H9 (cell line): ENCODE measurements around the gene CACNA2D4. TPM values are rescaled to one million over a fixed set of nuclear protein-coding genes. Genes with fewer than 3 reads are reported as not detected.

Source experiments
- DNase-seq: peaks from one replicate; pipeline ENCODE4 v3.0.0-alpha.2; 2017
- H2AFZ ChIP-seq: one replicate; pipeline ENCODE4 v1.6.1; 2013; ENCODE audit warnings: mild to moderate bottlenecking, low read length, control low read depth, moderate library complexity
- H2AK5ac ChIP-seq: 2 replicates; pipeline ENCODE4 v1.6.1; 2013; ENCODE audit warnings: low read length, control low read depth, mixed read lengths; ENCODE audit not compliant: insufficient read length
- H2BK120ac ChIP-seq: one replicate; pipeline ENCODE4 v1.6.1; 2013; ENCODE audit warnings: low read depth, mild to moderate bottlenecking, low read length, control low read depth, inconsistent platforms; ENCODE audit not compliant: poor library complexity, severe bottlenecking
- H2BK12ac ChIP-seq: 2 replicates; pipeline ENCODE4 v1.6.1; 2013; ENCODE audit warnings: low read length, control low read depth, mixed read lengths, low read depth; ENCODE audit not compliant: insufficient read length
- H2BK15ac ChIP-seq: 2 replicates; pipeline ENCODE4 v1.6.1; 2013; ENCODE audit warnings: low read depth, low read length, control low read depth
- H2BK20ac ChIP-seq: one replicate; pipeline ENCODE4 v1.6.1; 2013; ENCODE audit warnings: low read depth, mild to moderate bottlenecking, low read length, control low read depth, inconsistent platforms; ENCODE audit not compliant: poor library complexity, severe bottlenecking
- H2BK5ac ChIP-seq: 2 replicates; pipeline ENCODE4 v1.6.1; 2013; ENCODE audit warnings: low read length, control low read depth, mixed read lengths; ENCODE audit not compliant: insufficient read length
- H3K14ac ChIP-seq: 2 replicates; pipeline ENCODE4 v1.6.1; 2013; ENCODE audit warnings: low read length, control low read depth; ENCODE audit not compliant: insufficient read depth
- H3K18ac ChIP-seq: 2 replicates; pipeline ENCODE4 v1.6.1; 2013; ENCODE audit warnings: low read depth, mild to moderate bottlenecking, mixed read lengths, low read length, control low read depth; ENCODE audit not compliant: insufficient read length
- H3K23ac ChIP-seq: 2 replicates; pipeline ENCODE4 v1.6.1; 2013; ENCODE audit warnings: low read length, control low read depth, mixed read lengths, low read depth; ENCODE audit not compliant: insufficient read length
- H3K23me2 ChIP-seq: 2 replicates; pipeline ENCODE4 v1.6.1; 2013; ENCODE audit warnings: low read depth, mild to moderate bottlenecking, mixed read lengths, low read length, control low read depth; ENCODE audit not compliant: insufficient read length, poor library complexity, severe bottlenecking
- H3K27ac ChIP-seq: 2 replicates; pipeline ENCODE4 v1.5.1; 2013; ENCODE audit warnings: low read length, control low read depth, mixed read lengths, low read depth; ENCODE audit not compliant: insufficient read length
- H3K27me3 ChIP-seq: 2 replicates; pipeline ENCODE4 v1.6.1; 2013; ENCODE audit warnings: low read length, control low read depth, inconsistent platforms; ENCODE audit not compliant: insufficient read depth
- H3K4ac ChIP-seq: 2 replicates; pipeline ENCODE4 v1.6.1; 2013; ENCODE audit warnings: low read depth, mild to moderate bottlenecking, control low read depth, inconsistent platforms, low read length, moderate library complexity
- H3K4me1 ChIP-seq: 2 replicates; pipeline ENCODE4 v1.6.1; 2013; ENCODE audit warnings: low read length, control low read depth, inconsistent platforms; ENCODE audit not compliant: insufficient read depth
- H3K4me2 ChIP-seq: 2 replicates; pipeline ENCODE4 v1.6.1; 2013; ENCODE audit warnings: low read length, control low read depth, mixed read lengths; ENCODE audit not compliant: insufficient read length, insufficient read depth
- H3K56ac ChIP-seq: 2 replicates; pipeline ENCODE4 v1.6.1; 2013; ENCODE audit warnings: low read depth, mild to moderate bottlenecking, mixed read lengths, low read length, control low read depth; ENCODE audit not compliant: insufficient read length
- H3K79me1 ChIP-seq: 2 replicates; pipeline ENCODE4 v1.6.1; 2013; ENCODE audit warnings: low read depth, mild to moderate bottlenecking, moderate library complexity, low read length, control low read depth, inconsistent platforms; ENCODE audit not compliant: insufficient read depth, poor library complexity, severe bottlenecking
- H3K79me2 ChIP-seq: 2 replicates; pipeline ENCODE4 v1.6.1; 2013; ENCODE audit warnings: low read length, control low read depth, inconsistent platforms; ENCODE audit not compliant: insufficient read depth
- H3K9ac ChIP-seq: 2 replicates; pipeline ENCODE4 v1.6.1; 2013; ENCODE audit warnings: low read length, control low read depth, mixed read lengths; ENCODE audit not compliant: insufficient read length; ENCODE audit errors: extremely low read depth
- H3K9me3 ChIP-seq: one replicate; pipeline ENCODE4 v1.6.1; 2013; ENCODE audit warnings: low read depth, low read length, inconsistent platforms; ENCODE audit not compliant: control insufficient read depth
- H3T11ph ChIP-seq: one replicate; pipeline ENCODE4 v1.6.1; 2013; ENCODE audit warnings: mild to moderate bottlenecking, low read length, control low read depth, inconsistent platforms
- H4K20me1 ChIP-seq: one replicate; pipeline ENCODE4 v1.6.1; 2013; ENCODE audit not compliant: control insufficient read depth, insufficient read length, insufficient read depth
- H4K5ac ChIP-seq: 2 replicates; pipeline ENCODE4 v1.6.1; 2013; ENCODE audit warnings: low read depth, mild to moderate bottlenecking, mixed read lengths, low read length, control low read depth; ENCODE audit not compliant: insufficient read length
- H4K8ac ChIP-seq: replicated peaks from 2 replicates; pipeline ENCODE4 v1.6.1; 2013; ENCODE audit warnings: low read length, control low read depth, mixed read lengths, low read depth; ENCODE audit not compliant: insufficient read length
- H4K91ac ChIP-seq: 2 replicates; pipeline ENCODE4 v1.6.1; 2013; ENCODE audit warnings: low read depth, mild to moderate bottlenecking, moderate library complexity, mixed read lengths, low read length, control low read depth; ENCODE audit not compliant: insufficient read length
- H3K27ac Mint-ChIP-seq, 3 experiments: 2 replicates in 2 of 3; 3 replicates in 1 of 3; pipeline ENCODE4 v1.8.0; 2020 to 2021; ENCODE audit warnings: mixed read lengths in 3 of 3, mild to moderate bottlenecking in 1 of 3, moderate library complexity in 1 of 3
- H3K27me3 Mint-ChIP-seq: 2 replicates; pipeline ENCODE4 v1.8.0; 2021; ENCODE audit warnings: low read depth, mild to moderate bottlenecking, moderate library complexity, mixed read lengths
- H3K36me3 Mint-ChIP-seq, 3 experiments: 2 replicates in 2 of 3; 3 replicates in 1 of 3; pipeline ENCODE4 v1.8.0; 2020 to 2021; ENCODE audit warnings: low read depth in 3 of 3, mixed read lengths in 3 of 3; ENCODE audit not compliant: insufficient read depth in 1 of 3
- H3K4me1 Mint-ChIP-seq, 2 experiments: 2 replicates each; pipeline ENCODE4 v1.8.0; 2020; ENCODE audit warnings: mixed read lengths in 2 of 2
- H3K4me3 Mint-ChIP-seq, 2 experiments: 2 replicates in 1 of 2; 3 replicates in 1 of 2; pipeline ENCODE4 v1.8.0; 2020 to 2021; ENCODE audit warnings: mild to moderate bottlenecking in 2 of 2, mixed read lengths in 2 of 2, moderate library complexity in 1 of 2
- H3K9me3 Mint-ChIP-seq, 2 experiments: 2 replicates in 1 of 2; 3 replicates in 1 of 2; pipeline ENCODE4 v1.8.0; 2020; ENCODE audit warnings: mild to moderate bottlenecking in 2 of 2, mixed read lengths in 2 of 2, moderate library complexity in 1 of 2
- CTCF ChIP-seq: fragments of 200-600 bp; sonication (generic); conservative IDR thresholded peaks from 3 replicates; pipeline ENCODE4 v1.8.0; 2021; ENCODE audit warnings: antibody characterized with exemption, mild to moderate bottlenecking
- WGBS: extraction: QIAGEN DNeasy Blood & Tissue Kit; methylation state at CpG from one replicate; pipeline ENCODE4 v1.1.7; 2013; ENCODE audit warnings: missing lambda C conversion rate, low lambda C conversion rate, mixed read lengths; ENCODE audit not compliant: insufficient read length; ENCODE audit errors: extremely low coverage; 5-methylcytosine and 5-hydroxymethylcytosine counted together
- total RNA-seq: library from RNA; stranded (reverse); gene quantifications from 2 replicates; pipeline ENCODE4 v1.2.1, GENCODE V29; 2021

CACNA2D4 gene
- total RNA-seq, 1 experiment from 2014 or later: 0.79 TPM

GRCh38 chr12:1837541-1838204 is 80.8 kb downstream of the CACNA2D4 start:
- Histone ChIP-seq H3K4me2 (no peak overlapping the region), H2BK5ac (no peak overlapping the region), H4K91ac (no peak overlapping the region), H3K56ac (no peak overlapping the region), H3K14ac (no peak overlapping the region; the same call in 1 of the 2 replicates), H3K4ac (no peak overlapping the region), H3K9ac (no peak overlapping the region), H3K18ac (no peak overlapping the region), H2AFZ (no peak overlapping the region), H2BK20ac (no peak overlapping the region), H3K27me3 (no peaks in the 10 kb centered on the region), H4K5ac (no peak overlapping the region), H4K20me1 (no peaks in the 10 kb centered on the region), H4K8ac (no peak overlapping the region), H3K4me1 (no peaks in the 10 kb centered on the region; the same call in 1 of the 2 replicates), H2BK15ac (no peak overlapping the region), H3K79me2 (no peaks in the 10 kb centered on the region), H3T11ph (no peak overlapping the region), H3K23ac (no peak overlapping the region), H3K27ac (no peak overlapping the region), H3K23me2 (no peaks in the 10 kb centered on the region), H3K9me3 (no peaks in the 10 kb centered on the region), H2BK12ac (no peak overlapping the region), H2AK5ac (no peak overlapping the region), H3K79me1 (no peaks in the 10 kb centered on the region), H2BK120ac (no peak overlapping the region)
- no CpG with 5 or more reads among the region's 12 CpGs for WGBS
- Mint-ChIP-seq H3K9me3 (no peaks in the 10 kb centered on the region; a peak in 1 of 5 replicates), H3K27me3 (peaks cover 11% of the 10 kb centered on the region), H3K4me3 (no peak overlapping the region), H3K27ac (no peak overlapping the region; a peak in 1 of 7 replicates), H3K36me3 (no peaks in the 10 kb centered on the region), H3K4me1 (peaks cover 15 to 39% of the 10 kb centered on the region in 2 experiments)
- no peak for DNase-seq
- no peak for TF ChIP-seq CTCF
